ENCODE measurements around the gene COMMD1.
A peak's percentile ranks its signal among the peaks of the same experiment; 100 is the strongest.
"Not testable (repeated sequence)": the region's sequence is repeated elsewhere in the genome, so short reads cannot be mapped to it uniquely, and the experiment has no call there.

COMMD1 gene

DNA sequence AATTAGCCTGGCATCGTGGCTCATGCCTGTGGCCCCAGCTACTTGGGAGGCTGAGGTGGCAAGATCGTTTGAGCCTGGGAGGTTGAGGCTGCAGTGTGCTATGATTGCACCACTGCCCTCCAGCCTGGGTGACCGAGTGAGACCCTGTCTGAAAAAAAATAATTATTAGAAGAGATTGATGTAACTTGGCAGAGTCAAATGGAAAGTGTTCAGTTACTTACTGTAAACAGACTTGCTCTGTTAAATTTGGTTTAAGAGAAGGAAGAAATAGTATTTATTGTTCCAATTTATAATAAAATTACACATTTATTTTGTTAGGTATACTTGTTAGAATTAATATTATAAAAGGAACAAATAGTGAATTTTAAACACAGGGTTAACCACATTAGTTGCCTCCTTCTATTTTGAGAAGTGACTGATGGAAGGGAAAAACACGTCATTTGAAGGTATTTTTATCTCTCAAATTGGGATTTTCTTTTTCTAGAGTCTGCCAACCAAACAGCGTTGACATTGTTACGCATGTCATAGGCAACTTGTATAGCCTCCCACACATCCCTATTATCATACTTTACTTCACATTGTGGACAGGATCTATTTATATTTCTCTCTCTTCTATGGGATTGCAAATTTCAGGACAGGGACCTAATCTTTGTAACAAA, 171.6 kb downstream of the COMMD1 start:
- DNase-seq = no peak

GRCh38 chr2:62084801-62085200, 179.3 kb downstream of the COMMD1 start:
- no peak for DNase-seq

GRCh38 chr2:62089658-62090057, 184.2 kb downstream of the COMMD1 start:
- no peak for DNase-seq

DNA sequence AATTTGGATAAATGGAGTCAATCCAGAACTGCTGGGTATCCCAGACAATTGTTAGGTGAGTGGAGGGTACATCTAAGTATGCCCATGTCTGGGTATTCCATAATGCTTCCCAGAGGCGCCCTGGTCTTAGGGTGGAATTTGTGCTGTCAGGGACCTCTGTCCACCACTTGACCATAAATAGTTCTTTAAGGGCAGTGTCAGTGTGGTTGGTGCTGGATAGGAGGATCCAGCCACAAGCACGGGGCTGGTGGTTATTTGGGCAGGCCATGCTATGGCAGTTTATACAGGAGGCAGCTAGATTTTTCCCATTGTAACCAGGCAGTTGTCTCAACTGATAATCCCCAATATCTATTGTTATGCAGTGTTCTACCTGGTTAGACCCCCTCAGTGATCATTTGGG, 186.0 kb downstream of the COMMD1 start:
- no peak for DNase-seq

- no peak for DNase-seq
Observed at GRCh38 chr2:62099050-62099449, 193.6 kb downstream of the COMMD1 start.

DNA sequence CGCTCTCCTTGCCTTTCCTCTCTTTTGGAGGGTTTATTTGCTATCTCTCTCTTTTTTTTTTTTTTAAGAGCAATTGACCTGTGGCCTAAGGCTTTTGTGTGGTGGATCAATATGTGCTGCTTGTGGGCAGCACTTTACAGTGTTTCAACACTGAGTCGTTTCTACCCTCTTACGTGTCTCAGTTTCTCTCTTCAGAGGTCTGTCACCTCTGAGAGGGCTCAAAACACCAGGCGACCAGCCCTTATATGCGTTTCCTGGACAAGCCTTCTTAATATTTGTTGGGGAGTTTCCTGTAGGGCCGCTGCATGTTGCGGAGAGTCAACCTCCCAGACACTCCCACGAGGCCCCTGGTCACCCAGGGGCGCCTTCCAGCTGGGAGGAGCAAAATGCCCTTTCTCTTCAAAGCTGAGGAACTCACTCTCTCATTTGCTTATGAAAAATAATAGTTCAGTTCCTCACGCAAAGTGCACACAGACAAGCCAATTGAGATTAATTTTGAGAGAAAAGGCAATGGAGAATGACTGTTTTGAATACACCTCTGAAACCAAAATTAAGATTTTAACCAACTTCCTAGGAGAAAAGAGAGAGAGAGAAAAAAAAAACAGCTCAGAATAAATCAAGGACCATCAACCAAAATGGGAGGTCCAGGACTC, 194.2 kb downstream of the COMMD1 start:
- DNase-seq = no peak

GRCh38 chr2:62101886-62102285, 196.4 kb downstream of the COMMD1 start:
- DNase-seq = no peak

GRCh38 chr2:62102402-62102920, 197.0 kb downstream of the COMMD1 start:
- DNase-seq = no peak

DNA sequence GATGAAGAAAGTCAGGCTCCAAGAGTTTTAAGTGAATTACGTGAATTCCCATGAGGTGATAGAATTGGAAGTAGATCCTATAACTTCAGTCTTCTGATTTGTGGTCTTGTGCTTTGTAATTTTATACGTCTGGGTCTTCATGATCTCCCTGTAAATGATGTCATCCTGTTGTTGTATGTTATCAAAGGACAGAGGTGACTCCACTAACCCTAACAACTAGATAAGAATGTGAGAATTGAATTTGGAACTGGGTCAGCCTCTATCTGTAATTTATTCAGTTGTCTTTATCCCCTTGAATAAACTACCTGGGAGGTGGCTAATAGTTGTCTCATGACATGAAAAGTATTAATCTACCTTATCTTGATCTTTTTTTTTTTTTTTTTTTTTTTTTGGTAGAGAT, 204.1 kb downstream of the COMMD1 start:
- DNase-seq = no peak

DNA sequence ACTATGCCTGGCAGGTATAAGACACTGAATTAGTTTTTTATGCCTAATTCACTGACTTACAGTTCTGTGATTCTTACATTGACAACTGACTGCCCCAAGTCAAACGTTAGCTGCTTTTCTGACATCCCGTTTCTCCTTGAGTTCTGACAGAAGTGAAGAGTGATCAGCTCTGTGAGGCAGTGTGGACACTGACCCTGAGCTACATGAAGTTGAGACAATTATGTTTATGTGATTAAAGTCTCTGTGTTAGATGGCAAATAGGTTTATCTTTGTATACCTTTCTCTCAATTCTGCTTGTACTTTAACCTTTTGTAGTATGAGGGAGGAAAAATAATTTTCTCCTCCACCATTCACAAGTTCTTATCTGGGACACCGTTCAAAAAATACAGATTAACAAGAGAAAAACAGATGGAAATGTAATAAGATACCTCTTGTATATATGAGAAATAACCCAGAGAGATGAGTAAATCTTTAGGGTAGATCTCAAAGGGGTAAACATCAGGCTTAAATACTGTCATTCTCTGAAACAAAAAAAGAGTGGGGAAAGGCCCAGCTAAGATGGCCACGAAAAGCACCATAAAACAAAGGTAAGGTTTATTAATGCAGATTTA, 205.0 kb downstream of the COMMD1 start:
- no peak for DNase-seq

- no peak for DNase-seq
Observed at GRCh38 chr2:62112179-62112578, 206.7 kb downstream of the COMMD1 start.

GRCh38 chr2:62114564-62114963, 209.1 kb downstream of the COMMD1 start:
- DNase-seq = no peak

DNA sequence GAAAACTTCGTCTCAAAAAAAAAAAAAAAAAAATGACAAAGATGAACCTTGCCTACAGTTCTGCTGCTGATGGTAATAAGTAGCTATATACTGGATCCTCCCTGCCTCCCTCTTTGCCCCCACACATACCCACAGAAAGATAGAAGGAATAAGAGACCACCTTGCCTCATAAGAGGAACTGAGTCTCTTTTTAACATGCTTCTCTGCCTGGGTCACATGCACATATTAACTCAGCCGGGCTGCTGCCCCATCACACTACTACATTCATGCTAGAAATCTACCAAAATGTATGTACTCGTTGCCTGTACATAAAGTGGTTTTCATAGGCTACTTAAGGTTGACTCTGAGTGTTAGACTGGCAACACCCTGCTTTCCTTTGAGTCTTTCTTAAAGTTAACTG, 211.5 kb downstream of the COMMD1 start:
- DNase-seq = no peak

GRCh38 chr2:62118160-62118559, 212.7 kb downstream of the COMMD1 start:
- no peak for DNase-seq

DNA sequence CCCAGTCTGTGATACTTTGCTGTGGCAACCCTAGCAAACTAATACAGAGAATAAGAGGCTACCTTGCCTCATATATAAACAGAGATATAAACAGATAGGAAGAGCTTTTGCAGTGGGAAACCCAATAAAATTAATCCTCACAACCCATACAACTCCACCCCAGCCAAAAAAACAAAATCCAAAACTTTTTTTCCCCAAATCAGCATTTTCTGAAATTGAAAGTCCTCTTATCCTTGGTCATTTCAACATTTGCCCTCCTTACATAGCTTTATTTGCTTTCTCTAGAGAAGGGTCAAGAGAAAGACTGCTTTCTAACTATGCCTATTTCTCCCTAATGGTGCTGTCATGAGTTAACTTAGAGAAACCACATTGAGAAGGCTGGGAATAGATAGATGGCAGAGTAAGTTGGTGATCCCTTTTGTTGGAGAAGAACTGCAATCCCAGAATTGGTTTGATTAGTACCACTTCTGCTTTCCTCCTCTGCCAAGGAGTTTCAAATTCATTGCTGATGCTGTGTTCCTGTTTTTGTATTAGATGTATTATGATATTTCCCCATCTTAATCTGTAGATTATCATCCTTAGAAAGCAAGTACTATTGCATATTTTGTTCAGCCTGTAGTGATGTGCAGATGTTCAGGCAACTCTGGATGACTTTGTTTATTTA, 214.0 kb downstream of the COMMD1 start:
- DNase-seq = peak; percentile 5

GRCh38 chr2:62126239-62126638, 220.8 kb downstream of the COMMD1 start:
- not testable (repeated sequence) for DNase-seq

DNA sequence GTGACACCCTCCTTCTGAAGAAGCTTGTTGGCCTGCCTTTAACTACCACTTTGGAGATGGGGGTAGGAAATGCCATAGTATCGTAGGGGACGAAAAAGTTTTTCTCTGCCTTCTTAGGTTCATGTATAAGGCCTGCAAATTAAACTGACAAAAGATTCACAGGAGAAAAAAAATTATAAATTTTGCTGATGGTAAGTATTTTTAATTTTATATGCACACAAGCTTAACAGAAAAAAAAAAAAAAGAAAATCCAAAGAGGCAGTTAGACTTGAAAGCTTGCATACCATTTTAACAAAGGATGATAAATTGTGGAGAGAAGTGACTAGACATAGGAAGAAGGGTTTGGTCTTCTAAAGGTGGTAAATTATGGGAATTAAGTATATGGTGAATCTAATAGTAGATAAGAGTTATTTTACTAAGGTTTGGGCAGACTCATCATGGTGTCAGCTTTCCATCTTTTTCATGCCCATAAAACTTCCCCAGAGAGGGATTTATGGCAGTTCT, 227.9 kb downstream of the COMMD1 start:
- no peak for DNase-seq

GRCh38 chr2:62136956-62137830, 231.7 kb downstream of the COMMD1 start:
- DNase-seq = no peak

DNA sequence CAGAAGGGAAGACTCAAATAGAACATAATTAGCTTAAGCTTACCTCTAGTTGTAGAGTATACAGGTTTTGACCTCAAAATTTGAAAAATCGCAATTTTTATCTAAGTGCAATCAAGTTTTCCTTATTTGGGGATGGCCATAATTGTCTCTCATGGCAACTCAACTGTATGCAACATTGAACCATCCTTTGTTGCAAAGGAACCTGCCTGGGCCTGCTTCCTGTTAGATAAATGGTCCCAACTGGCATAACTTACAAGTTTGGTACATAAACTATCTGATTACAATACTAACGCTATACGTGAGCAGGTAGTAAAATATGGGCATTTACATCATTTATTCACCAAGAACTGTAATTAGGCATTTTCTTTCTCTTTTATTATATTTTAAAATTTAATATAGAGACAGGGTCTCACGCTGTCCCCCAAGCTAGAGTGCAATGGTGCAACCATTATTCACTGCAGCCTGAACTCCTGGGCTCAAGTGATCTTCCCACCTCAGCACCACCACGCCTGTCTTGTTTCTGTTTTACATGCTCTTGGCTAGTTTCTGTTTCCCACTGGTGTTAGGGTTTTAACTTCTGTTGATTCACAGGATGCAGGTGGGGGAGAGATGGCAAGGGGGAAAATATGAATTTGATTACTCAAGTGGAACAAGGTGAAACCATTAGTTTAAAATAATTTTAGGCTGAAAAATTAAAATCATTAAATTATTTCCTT, 235.1 kb downstream of the COMMD1 start:
- DNase-seq = peak; percentile 24

DNA sequence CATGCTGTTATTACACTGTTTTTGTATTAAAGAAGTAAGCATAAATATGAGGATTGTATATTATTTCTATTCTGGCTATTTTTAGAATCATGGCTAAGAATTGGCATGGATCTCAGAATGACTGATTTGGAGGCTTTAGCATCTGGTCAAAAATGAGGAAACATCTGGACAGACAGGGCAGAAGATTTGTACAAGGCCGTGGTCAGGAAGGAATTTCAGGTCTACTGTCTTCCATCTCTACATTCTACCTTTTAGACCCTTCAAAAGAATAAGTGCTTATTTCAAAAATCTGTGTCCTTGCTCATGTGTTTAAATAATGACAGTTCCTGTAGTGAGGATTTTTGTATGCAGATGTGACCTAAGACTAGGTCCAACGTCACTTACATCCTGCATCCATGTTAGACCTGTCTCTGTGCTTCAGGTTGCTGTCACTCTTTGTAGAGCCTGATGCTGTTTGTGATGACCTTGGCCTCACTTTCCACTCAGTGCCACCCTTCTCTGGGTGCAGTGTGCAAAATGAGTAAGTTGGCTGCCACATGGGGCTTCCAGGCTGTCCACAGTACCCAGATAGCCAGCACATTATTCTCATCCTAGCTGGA, 235.8 kb downstream of the COMMD1 start:
- peak; percentile 4 for DNase-seq

GRCh38 chr2:62142054-62142453, 236.6 kb downstream of the COMMD1 start:
- no peak for DNase-seq

Measured in GDM1 (cell line).